Dedifferentiated amniotic fluid mesenchymal stem cell (primary cell): ENCODE measurements around the gene DPH7.
"Not testable (repeated sequence)": the region's sequence is repeated elsewhere in the genome, so short reads cannot be mapped to it uniquely, and the experiment has no call there.

Source experiments
- DNase-seq: peaks from one replicate; pipeline ENCODE4 v3.0.0-alpha.2; 2016; ENCODE audit errors: extremely low spot score

The DPH7 gene

GRCh38 chr9:137519553-137519952, 59.2 kb downstream of the DPH7 start:
- no peak for DNase-seq

GRCh38 chr9:137518661-137519459, 59.9 kb downstream of the DPH7 start:
- not testable (repeated sequence) for DNase-seq

GRCh38 chr9:137516144-137516917, 62.4 kb downstream of the DPH7 start:
- no peak for DNase-seq

GRCh38 chr9:137515338-137515724, 63.4 kb downstream of the DPH7 start:
- DNase-seq: no peak

- no peak for DNase-seq
These were observed 63.9 kb downstream of the DPH7 start for GRCh38 chr9:137514691-137515337.

- DNase-seq: not testable (repeated sequence)
These were observed 64.7 kb downstream of the DPH7 start for GRCh38 chr9:137513801-137514570.

- not testable (repeated sequence) for DNase-seq
These were observed 65.6 kb downstream of the DPH7 start for GRCh38 chr9:137513136-137513535.

- DNase-seq: no peak
These were observed 66.8 kb downstream of the DPH7 start for GRCh38 chr9:137511758-137512463.

- not testable (repeated sequence) for DNase-seq
These were observed 67.6 kb downstream of the DPH7 start for GRCh38 chr9:137511126-137511525.

- DNase-seq: no peak
These were observed 69.5 kb downstream of the DPH7 start for GRCh38 chr9:137509198-137509597.

- no peak for DNase-seq
These were observed 72.0 kb downstream of the DPH7 start for GRCh38 chr9:137506702-137507171.

- DNase-seq: no peak
These were observed 72.5 kb downstream of the DPH7 start for GRCh38 chr9:137506274-137506673.

GRCh38 chr9:137505421-137506140, 73.1 kb downstream of the DPH7 start:
- no peak for DNase-seq
